AG09309 (cell line): Measurements from ENCODE around the gene FBXO40.
"Not testable (repeated sequence)": the region's sequence is repeated elsewhere in the genome, so short reads cannot be mapped to it uniquely, and the experiment has no call there.

Experiments used
- DNase-seq: peaks from one replicate; pipeline ENCODE4 v3.0.0-alpha.2; 2010; ENCODE audit warnings: low read depth
- H3K4me3 ChIP-seq: 2 replicates; pipeline ENCODE4 v1.5.1; 2011; ENCODE audit warnings: mild to moderate bottlenecking, low read depth, low read length, moderate library complexity; ENCODE audit not compliant: control insufficient read depth
- TF ChIP-seq, protein P1 (sequence below): IDR thresholded peaks from 2 replicates; pipeline ENCODE4 v1.5.1; 2011; ENCODE audit warnings: mild to moderate bottlenecking, low read depth, low read length, inconsistent platforms; ENCODE audit not compliant: insufficient read depth, control insufficient read depth; ENCODE audit errors: missing control alignments

FBXO40 gene

DNA sequence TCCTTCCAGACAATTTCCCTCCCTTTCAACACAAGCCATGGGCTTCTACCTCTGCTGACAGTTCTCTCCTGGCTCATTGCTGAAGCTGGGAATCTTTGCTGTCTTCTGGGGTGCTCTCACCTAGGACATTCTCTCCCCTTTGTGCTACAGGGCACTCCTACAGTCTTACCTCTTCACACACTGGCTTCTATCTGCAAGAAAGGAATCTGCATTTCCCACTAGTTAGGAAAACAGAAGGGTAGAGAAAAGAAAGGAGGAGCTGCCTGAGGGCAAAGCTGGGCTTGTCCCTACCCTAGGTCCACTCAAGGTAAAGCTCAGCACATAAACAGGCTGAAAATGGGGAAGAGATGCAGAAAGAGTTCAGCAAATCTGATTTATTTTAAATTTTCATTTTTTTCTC is 31.0 kb upstream of the FBXO40 start:
- no peak overlapping the region for H3K4me3 ChIP-seq
- no peak for DNase-seq
- TF ChIP-seq, protein P1, sequence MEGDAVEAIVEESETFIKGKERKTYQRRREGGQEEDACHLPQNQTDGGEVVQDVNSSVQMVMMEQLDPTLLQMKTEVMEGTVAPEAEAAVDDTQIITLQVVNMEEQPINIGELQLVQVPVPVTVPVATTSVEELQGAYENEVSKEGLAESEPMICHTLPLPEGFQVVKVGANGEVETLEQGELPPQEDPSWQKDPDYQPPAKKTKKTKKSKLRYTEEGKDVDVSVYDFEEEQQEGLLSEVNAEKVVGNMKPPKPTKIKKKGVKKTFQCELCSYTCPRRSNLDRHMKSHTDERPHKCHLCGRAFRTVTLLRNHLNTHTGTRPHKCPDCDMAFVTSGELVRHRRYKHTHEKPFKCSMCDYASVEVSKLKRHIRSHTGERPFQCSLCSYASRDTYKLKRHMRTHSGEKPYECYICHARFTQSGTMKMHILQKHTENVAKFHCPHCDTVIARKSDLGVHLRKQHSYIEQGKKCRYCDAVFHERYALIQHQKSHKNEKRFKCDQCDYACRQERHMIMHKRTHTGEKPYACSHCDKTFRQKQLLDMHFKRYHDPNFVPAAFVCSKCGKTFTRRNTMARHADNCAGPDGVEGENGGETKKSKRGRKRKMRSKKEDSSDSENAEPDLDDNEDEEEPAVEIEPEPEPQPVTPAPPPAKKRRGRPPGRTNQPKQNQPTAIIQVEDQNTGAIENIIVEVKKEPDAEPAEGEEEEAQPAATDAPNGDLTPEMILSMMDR: no peak

DNA sequence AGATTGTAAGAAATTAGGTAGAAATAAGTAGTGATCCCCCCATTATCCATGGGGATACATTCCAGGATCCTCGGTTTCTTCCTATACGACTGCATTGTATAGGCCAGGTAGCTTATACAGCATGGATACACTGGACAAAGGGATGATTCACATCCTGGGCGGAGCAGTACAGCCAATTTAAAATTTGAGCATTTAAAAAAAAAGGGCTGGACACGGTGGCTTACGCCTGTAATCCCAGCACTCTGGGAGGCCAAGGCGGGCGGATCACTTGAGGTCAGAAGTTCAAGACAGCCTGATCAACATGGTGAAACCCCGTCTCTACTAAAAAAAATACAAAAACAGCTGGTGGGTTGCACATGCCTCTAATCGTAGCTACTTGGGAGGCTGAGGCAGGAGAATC is 26.4 kb upstream of the FBXO40 start:
- TF ChIP-seq, protein P1: no peak
- H3K4me3 ChIP-seq: no peak overlapping the region
- no peak for DNase-seq

DNA sequence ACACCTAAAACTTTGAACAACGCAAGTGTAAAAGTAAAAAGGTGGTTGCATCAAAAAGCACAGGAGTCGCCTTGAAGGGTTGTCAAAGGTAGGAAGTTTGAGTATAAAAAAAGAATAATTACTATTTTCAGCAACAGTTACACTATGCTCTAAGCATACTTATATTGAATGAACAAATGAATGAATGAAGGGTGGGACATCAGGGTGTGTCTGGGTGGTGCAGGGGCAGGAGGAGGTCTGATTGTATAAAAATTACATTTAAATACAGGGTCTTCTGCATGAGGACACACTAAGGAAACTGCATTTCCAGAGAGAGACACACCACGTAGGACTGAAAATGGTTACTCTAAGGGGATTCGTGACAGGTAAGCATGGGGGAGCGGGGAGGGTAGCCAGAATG is 25.5 kb upstream of the FBXO40 start, which contains the start of gene ARGFX:
ARGFX (plus strand) TSS at position 301 of the 400 bp plus-strand sequence. CDS start 2,765 bp downstream, outside the sequence.
- TF ChIP-seq, protein P1: no peak
- DNase-seq: no peak
- no peak within 1 kb of the TSS for H3K4me3 ChIP-seq

DNA sequence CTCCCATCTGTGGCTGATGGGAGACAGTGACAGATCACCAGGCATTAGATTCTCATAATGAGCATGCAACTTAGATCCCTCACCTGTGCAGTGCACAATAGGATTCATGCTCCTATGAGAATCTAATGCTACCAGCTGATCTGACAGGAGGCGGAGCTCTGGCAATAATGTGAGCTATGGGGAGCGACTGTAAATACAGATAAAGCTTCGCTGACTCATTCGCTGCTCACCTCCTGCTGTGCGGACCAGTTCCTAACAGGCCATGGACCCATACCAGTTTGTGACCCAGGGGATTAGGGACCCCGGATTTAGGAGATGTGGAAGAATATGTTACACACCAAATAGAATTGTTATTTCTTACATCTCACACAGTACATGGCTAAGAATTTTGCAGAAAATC is 18.7 kb upstream of the FBXO40 start:
- no peak overlapping the region for H3K4me3 ChIP-seq
- no peak for DNase-seq
- TF ChIP-seq, protein P1: no peak

DNA sequence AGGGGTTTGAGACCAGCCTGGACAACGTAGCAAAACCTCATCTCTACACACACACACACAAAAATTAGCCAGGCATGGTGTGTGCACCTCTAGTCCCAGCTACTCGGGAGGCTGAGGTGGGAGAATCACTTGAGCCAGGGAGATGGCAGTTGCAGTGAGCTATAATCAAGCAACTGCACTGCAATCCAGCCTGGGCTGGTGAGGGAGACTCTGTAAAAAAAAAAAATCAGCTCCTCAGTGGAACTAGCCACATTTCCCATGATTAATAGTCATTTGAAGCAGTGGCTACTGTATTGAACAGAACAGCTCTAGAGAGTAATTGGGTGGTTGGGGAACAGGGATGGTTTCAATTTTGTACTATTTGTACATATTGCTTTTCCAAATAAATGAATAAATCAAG is 11.5 kb upstream of the FBXO40 start:
- no peak overlapping the region for H3K4me3 ChIP-seq
- TF ChIP-seq, protein P1: no peak
- no peak for DNase-seq

DNA sequence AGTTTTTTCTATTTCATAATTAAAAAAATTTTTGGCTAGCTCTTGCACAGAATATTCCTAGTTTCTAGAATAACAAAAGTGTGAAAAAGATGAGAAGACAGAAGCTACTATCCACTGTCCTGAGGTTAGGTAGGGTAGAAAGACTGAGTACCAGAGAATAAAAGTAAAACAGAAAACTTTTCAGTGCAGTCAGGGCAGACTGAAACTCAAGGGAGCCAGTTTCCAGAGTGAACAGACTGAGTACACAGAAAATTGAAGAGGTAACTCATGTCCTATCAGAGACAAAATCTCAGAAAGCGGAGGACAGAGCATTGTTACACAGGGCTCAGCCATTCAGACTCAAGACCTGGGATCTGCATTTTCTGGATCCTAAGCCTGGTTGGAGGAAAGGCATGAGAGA is 8.8 kb upstream of the FBXO40 start:
- H3K4me3 ChIP-seq: no peak overlapping the region
- no peak for DNase-seq
- TF ChIP-seq, protein P1: no peak

DNA sequence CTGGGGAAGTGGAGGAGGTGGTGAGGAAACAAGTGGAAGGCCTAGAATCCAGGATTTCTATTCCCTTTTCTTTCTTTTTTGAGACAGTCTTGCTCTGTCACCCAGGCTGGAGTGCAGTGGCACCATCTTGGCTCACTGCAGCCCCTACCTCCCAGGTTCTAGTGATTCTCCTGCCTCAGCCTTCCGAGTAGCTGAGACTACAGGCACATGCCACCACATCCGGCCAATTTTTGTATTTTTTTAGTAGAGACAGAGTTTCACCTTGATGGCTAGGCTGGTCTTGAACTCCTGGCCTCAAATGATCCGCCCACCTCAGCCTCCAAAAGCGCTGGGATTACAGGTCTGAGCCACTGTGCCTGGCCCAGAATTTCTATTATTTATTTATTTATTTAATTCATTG is 627 bp downstream of the FBXO40 start:
- not testable (repeated sequence) for DNase-seq, H3K4me3 ChIP-seq
